ENCODE data around the gene SMYD4. TPM values are rescaled to one million over a fixed set of nuclear protein-coding genes. Genes with fewer than 3 reads are reported as not detected.
"Not testable (repeated sequence)": the region's sequence is repeated elsewhere in the genome, so short reads cannot be mapped to it uniquely, and the experiment has no call there.

SMYD4 gene
- total RNA-seq, 2 donors from 2014 or later, result 13.6 to 14.7 TPM

- no peak for DNase-seq (ENCODE audit: low spot score)
- peaks cover 0 to 9% of the 10 kb centered on the region in 2 donors for H3K36me3 ChIP-seq
- no peaks in the 10 kb centered on the region for H3K27me3 ChIP-seq (replicated peaks; ENCODE audit: insufficient read depth)
- H3K27ac ChIP-seq, result no peak overlapping the region
- no peak overlapping the region for H3K4me3 ChIP-seq
- H3K9me3 ChIP-seq, result no peaks in the 10 kb centered on the region
- intact Hi-C loops (cut with DNase I), result no loop called here
- no peak for TF ChIP-seq CTCF (IDR thresholded peaks at IDR 0.05)
- TF ChIP-seq POLR2A (IDR thresholded peaks at IDR 0.05), result no peak
- TF ChIP-seq POLR2AphosphoS5 (IDR thresholded peaks at IDR 0.05), result no peak
- 86% methylated on average over 6 of the region's 6 CpGs for WGBS
- no peaks in the 10 kb centered on the region for H3K4me1 ChIP-seq (replicated peaks)
Observed at GRCh38 chr17:1803280-1803679, 26.4 kb downstream of the SMYD4 start.

GRCh38 chr17:1802429-1802828 is 27.3 kb downstream of the SMYD4 start:
- no peak for DNase-seq (ENCODE audit: low spot score)
- no peak overlapping the region for H3K4me3 ChIP-seq
- intact Hi-C loops (cut with DNase I), result no loop called here
- peaks cover 0 to 9% of the 10 kb centered on the region in 2 donors for H3K36me3 ChIP-seq
- 86% methylated on average over 1 of the region's 1 CpG for WGBS
- H3K27me3 ChIP-seq (replicated peaks; ENCODE audit: insufficient read depth), result no peaks in the 10 kb centered on the region
- no peak overlapping the region for H3K27ac ChIP-seq
- no peaks in the 10 kb centered on the region for H3K9me3 ChIP-seq
- H3K4me1 ChIP-seq (replicated peaks), result no peaks in the 10 kb centered on the region
- TF ChIP-seq POLR2A (IDR thresholded peaks at IDR 0.05), result no peak
- TF ChIP-seq POLR2AphosphoS5 (IDR thresholded peaks at IDR 0.05), result no peak
- TF ChIP-seq CTCF (IDR thresholded peaks at IDR 0.05), result no peak

DNA sequence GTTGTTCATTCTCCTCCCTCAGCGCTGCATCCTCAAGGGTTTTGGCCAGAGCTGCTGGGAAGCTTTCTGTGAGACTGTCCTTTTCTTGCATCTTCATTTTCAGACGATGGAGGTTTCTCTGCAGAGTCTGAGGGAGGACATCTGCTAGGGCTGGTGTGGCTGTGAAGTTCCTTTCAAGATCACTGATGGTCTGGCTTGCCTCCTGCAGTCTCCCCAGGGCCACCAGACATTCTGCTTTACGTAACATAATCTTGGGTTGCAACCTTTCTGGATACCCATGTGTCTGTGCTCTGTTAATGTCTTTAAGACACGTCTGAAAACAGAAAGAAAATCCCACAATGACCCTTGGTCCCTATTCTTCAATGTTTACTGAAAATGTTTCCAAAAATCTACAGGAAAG is 29.0 kb downstream of the SMYD4 start:
- Histone ChIP-seq H3K4me1 (replicated peaks) (no peaks in the 10 kb centered on the region), H3K27ac (no peak overlapping the region), H3K4me3 (no peak overlapping the region), H3K27me3 (replicated peaks; ENCODE audit: insufficient read depth) (no peaks in the 10 kb centered on the region), H3K36me3 (peaks cover 0 to 9% of the 10 kb centered on the region in 2 donors), H3K9me3 (no peaks in the 10 kb centered on the region)
- DNase-seq (ENCODE audit: low spot score), result no peak
- TF ChIP-seq POLR2AphosphoS5 (IDR thresholded peaks at IDR 0.05), result no peak
- TF ChIP-seq CTCF (IDR thresholded peaks at IDR 0.05), result no peak
- no peak for TF ChIP-seq POLR2A (IDR thresholded peaks at IDR 0.05)
- WGBS, result 85% methylated on average over 4 of the region's 4 CpGs
- intact Hi-C loops (cut with DNase I), result no loop called here

DNA sequence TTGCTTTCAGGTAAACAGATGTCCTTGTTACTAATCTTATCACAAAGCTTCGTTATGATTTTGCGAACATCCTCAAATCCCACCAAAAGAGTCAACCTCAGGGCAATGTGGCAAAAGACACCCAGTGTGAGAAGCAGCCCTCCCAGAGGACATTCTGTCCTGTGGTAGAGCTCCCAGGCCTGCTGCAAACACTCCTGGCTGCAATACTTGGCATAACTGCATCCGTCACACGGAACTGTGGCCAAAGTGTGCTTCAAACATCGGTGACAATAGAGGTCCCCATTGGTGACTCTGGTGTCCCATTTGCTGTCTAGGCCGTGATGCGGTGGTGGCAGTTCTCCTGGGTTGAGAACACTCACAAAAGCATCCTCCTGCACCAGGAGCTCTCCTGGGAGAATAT is 29.5 kb downstream of the SMYD4 start:
- H3K36me3 ChIP-seq, result peaks cover 0 to 9% of the 10 kb centered on the region in 2 donors
- TF ChIP-seq POLR2A (IDR thresholded peaks at IDR 0.05), result no peak
- no peak for TF ChIP-seq CTCF (IDR thresholded peaks at IDR 0.05)
- TF ChIP-seq POLR2AphosphoS5 (IDR thresholded peaks at IDR 0.05), result no peak
- no peak overlapping the region for H3K4me3 ChIP-seq
- no peaks in the 10 kb centered on the region for H3K4me1 ChIP-seq (replicated peaks)
- no peaks in the 10 kb centered on the region for H3K9me3 ChIP-seq
- WGBS, result 93% methylated on average over 7 of the region's 7 CpGs
- intact Hi-C loops (cut with DNase I), result no loop called here
- DNase-seq (ENCODE audit: low spot score), result no peak
- no peak overlapping the region for H3K27ac ChIP-seq
- no peaks in the 10 kb centered on the region for H3K27me3 ChIP-seq (replicated peaks; ENCODE audit: insufficient read depth)

GRCh38 chr17:1797846-1798245 is 31.9 kb downstream of the SMYD4 start:
- H3K4me1 ChIP-seq (replicated peaks); H3K4me3 ChIP-seq; H3K27ac ChIP-seq; H3K9me3 ChIP-seq; H3K27me3 ChIP-seq (replicated peaks; ENCODE audit: insufficient read depth); DNase-seq (ENCODE audit: low spot score); intact Hi-C loops (cut with DNase I); H3K36me3 ChIP-seq: not testable (repeated sequence)
- WGBS, result 90% methylated on average over 8 of the region's 8 CpGs

All from prostate gland (tissue), 2 donors.